Sigmoid colon (tissue), 4 donors: Measurements from ENCODE around the gene FPR2.

Experiments
- CTCF ChIP-seq, 4 experiments: fragments of 450-650 bp in 3 of 4; fragments of 200-600 bp in 1 of 4; IDR thresholded peaks; one replicate each; pipeline ENCODE4 v1.5.1; 2016 to 2019; ENCODE audit warnings: antibody characterized with exemption in 4 of 4, mild to moderate bottlenecking in 3 of 4, moderate library complexity in 2 of 4
- EP300 ChIP-seq, 4 donors: sonication (generic); formaldehyde crosslinking; IDR thresholded peaks; one replicate each; pipeline ENCODE4 v1.6.1; 2017; ENCODE audit warnings: antibody characterized with exemption in 4 of 4
- POLR2A ChIP-seq, 2 donors: fragments of 450-650 bp; IDR thresholded peaks; one replicate each; pipeline ENCODE4 v1.6.1; 2016; ENCODE audit warnings: antibody characterized with exemption in 2 of 2, mild to moderate bottlenecking in 2 of 2, moderate library complexity in 2 of 2
- POLR2AphosphoS5 ChIP-seq, 4 donors: sonication (generic); formaldehyde crosslinking; IDR thresholded peaks; one replicate each; pipeline ENCODE4 v1.6.1; 2017; ENCODE audit warnings: antibody characterized with exemption in 4 of 4

- no peak for TF ChIP-seq POLR2A (IDR thresholded peaks at IDR 0.05)
- no peak for TF ChIP-seq CTCF (IDR thresholded peaks at IDR 0.05)
- no peak for TF ChIP-seq POLR2AphosphoS5 (IDR thresholded peaks at IDR 0.05)
- no peak for TF ChIP-seq EP300 (IDR thresholded peaks at IDR 0.05)
Observed at GRCh38 chr19:51808333-51808986, 47.5 kb downstream of the FPR2 start.
